Left ventricle myocardium inferior (tissue), 1 donor: Measurements from ENCODE around the gene SPTB. TPM values are rescaled to one million over a fixed set of nuclear protein-coding genes. Genes with fewer than 3 reads are reported as not detected.

Source experiments
- DNase-seq: peaks from one replicate; pipeline ENCODE4 v3.0.0-alpha.2; 2020
- H3K27ac ChIP-seq: fragments of 200-600 bp; replicated peaks from 2 replicates; pipeline ENCODE4 v1.8.0; 2021
- H3K27me3 ChIP-seq: fragments of 200-600 bp; 2 replicates; pipeline ENCODE4 v1.8.0; 2021; ENCODE audit warnings: low read depth
- H3K36me3 ChIP-seq: fragments of 200-600 bp; 2 replicates; pipeline ENCODE4 v1.8.0; 2021
- H3K4me1 ChIP-seq: fragments of 200-600 bp; 2 replicates; pipeline ENCODE4 v1.8.0; 2021
- H3K4me3 ChIP-seq: fragments of 200-600 bp; 2 replicates; pipeline ENCODE4 v1.8.0; 2021; ENCODE audit warnings: mild to moderate bottlenecking, moderate library complexity
- H3K9me3 ChIP-seq: fragments of 200-600 bp; replicated peaks from 2 replicates; pipeline ENCODE4 v1.8.0; 2021
- CTCF ChIP-seq: fragments of 200-600 bp; IDR thresholded peaks from 2 replicates; pipeline ENCODE4 v1.8.0; 2021; ENCODE audit warnings: antibody characterized with exemption, mild to moderate bottlenecking, borderline replicate concordance
- intact Hi-C: fragments of 100-400 bp; cut with micrococcal nuclease; formaldehyde crosslinking; loops from one replicate; pipeline ENCODE4 v1.11.0; 2022
- total RNA-seq: library from RNA; stranded (reverse); fragmentation: NEBNext Ultra II Directional; extraction: Animal tissue kit (Norgen Biotek cat#: 25700); gene quantifications from one replicate; pipeline ENCODE4 v1.2.1, GENCODE V29; 2021
- donor health status: DM: no; HTN: yes; CAD: no; lungs with severe emphysema.

SPTB gene
- total RNA-seq, 1 donor from 2014 or later, result 82.2 TPM

GRCh38 chr14:64722842-64723447 lies 156.8 kb downstream of the SPTB start:
- H3K4me1 ChIP-seq, result peaks cover 93% of the 10 kb centered on the region
- H3K9me3 ChIP-seq, result no peaks in the 10 kb centered on the region
- DNase-seq, result no peak
- intact Hi-C loops, result no loop called here
- H3K27me3 ChIP-seq, result no peaks in the 10 kb centered on the region
- peak overlapping the region; percentile 80 for H3K27ac ChIP-seq
- no peak for TF ChIP-seq CTCF
- peaks cover 5% of the 10 kb centered on the region for H3K36me3 ChIP-seq
- no peak overlapping the region for H3K4me3 ChIP-seq

GRCh38 chr14:64721899-64722298 lies 157.8 kb downstream of the SPTB start:
- H3K4me1 ChIP-seq, result peaks cover 99% of the 10 kb centered on the region
- H3K27me3 ChIP-seq, result no peaks in the 10 kb centered on the region
- intact Hi-C loops, result no loop called here
- no peaks in the 10 kb centered on the region for H3K36me3 ChIP-seq
- DNase-seq, result no peak
- peak overlapping the region; percentile 17 for H3K4me3 ChIP-seq
- no peaks in the 10 kb centered on the region for H3K9me3 ChIP-seq
- TF ChIP-seq CTCF, result no peak
- peak overlapping the region; percentile 80 for H3K27ac ChIP-seq

GRCh38 chr14:64721391-64721791 lies 158.3 kb downstream of the SPTB start:
- peak overlapping the region; percentile 80 for H3K27ac ChIP-seq
- peak overlapping the region; percentile 17 for H3K4me3 ChIP-seq
- H3K4me1 ChIP-seq, result peaks cover 99% of the 10 kb centered on the region
- intact Hi-C loops, result no loop called here
- no peak for TF ChIP-seq CTCF
- no peaks in the 10 kb centered on the region for H3K36me3 ChIP-seq
- no peaks in the 10 kb centered on the region for H3K9me3 ChIP-seq
- DNase-seq, result no peak
- no peaks in the 10 kb centered on the region for H3K27me3 ChIP-seq

GRCh38 chr14:64720131-64720576 lies 159.6 kb downstream of the SPTB start:
- DNase-seq, result no peak
- no peak overlapping the region for H3K4me3 ChIP-seq
- intact Hi-C loops, result no loop called here
- no peaks in the 10 kb centered on the region for H3K27me3 ChIP-seq
- H3K9me3 ChIP-seq, result no peaks in the 10 kb centered on the region
- peak overlapping the region; percentile 57 for H3K27ac ChIP-seq
- TF ChIP-seq CTCF, result no peak
- H3K4me1 ChIP-seq, result peaks cover 96% of the 10 kb centered on the region
- H3K36me3 ChIP-seq, result no peaks in the 10 kb centered on the region

GRCh38 chr14:64719601-64720000 lies 160.1 kb downstream of the SPTB start:
- Histone ChIP-seq H3K27me3 (no peaks in the 10 kb centered on the region), H3K36me3 (no peaks in the 10 kb centered on the region), H3K4me1 (peaks cover 96% of the 10 kb centered on the region), H3K4me3 (no peak overlapping the region), H3K9me3 (no peaks in the 10 kb centered on the region), H3K27ac (peak overlapping the region; percentile 57)
- no peak for TF ChIP-seq CTCF
- DNase-seq, result no peak
- intact Hi-C loops, result no loop called here
